ENCODE measurements around the gene DPPA3. TPM values are rescaled to one million over a fixed set of nuclear protein-coding genes. Genes with fewer than 3 reads are reported as not detected.

The DPPA3 gene
- total and polyA plus RNA-seq, 4 donors = not detected

- H3K4me3 ChIP-seq (ENCODE audit: low read depth, low read length) = no peak overlapping the region
- no peak overlapping the region for H3K27ac ChIP-seq (ENCODE audit: low read depth, low read length)
- 86% methylated on average over 6 of the region's 6 CpGs for WGBS (ENCODE audit: insufficient coverage)
- DNase-seq (ENCODE audit: low read depth in 4 of 6, low spot score in 6 of 6) = no peak
- no peaks in the 10 kb centered on the region for H3K36me3 ChIP-seq (ENCODE audit: control insufficient read depth, insufficient read depth, low read length)
- no peaks in the 10 kb centered on the region for H3K9me3 ChIP-seq (ENCODE audit: control insufficient read depth, insufficient read depth, low read length)
- peaks cover 7% of the 10 kb centered on the region for H3K4me1 ChIP-seq (ENCODE audit: control insufficient read depth, insufficient read depth, low read length)
- H3K27me3 ChIP-seq (ENCODE audit: control insufficient read depth, insufficient read depth, low read length) = no peaks in the 10 kb centered on the region
Measured at GRCh38 chr12:7693793-7694192, 17.4 kb upstream of the DPPA3 start.

GRCh38 chr12:7694556-7695236 is 16.5 kb upstream of the DPPA3 start:
- Histone ChIP-seq H3K27me3 (ENCODE audit: control insufficient read depth, insufficient read depth, low read length) (no peaks in the 10 kb centered on the region), H3K4me1 (ENCODE audit: control insufficient read depth, insufficient read depth, low read length) (peaks cover 7% of the 10 kb centered on the region), H3K27ac (ENCODE audit: low read depth, low read length) (no peak overlapping the region), H3K4me3 (ENCODE audit: low read depth, low read length) (no peak overlapping the region), H3K36me3 (ENCODE audit: control insufficient read depth, insufficient read depth, low read length) (no peaks in the 10 kb centered on the region), H3K9me3 (ENCODE audit: control insufficient read depth, insufficient read depth, low read length) (no peaks in the 10 kb centered on the region)
- DNase-seq (ENCODE audit: low read depth in 4 of 6, low spot score in 6 of 6) = no peak
- 100% methylated on average over 1 of the region's 3 CpGs for WGBS (ENCODE audit: insufficient coverage)

DNA sequence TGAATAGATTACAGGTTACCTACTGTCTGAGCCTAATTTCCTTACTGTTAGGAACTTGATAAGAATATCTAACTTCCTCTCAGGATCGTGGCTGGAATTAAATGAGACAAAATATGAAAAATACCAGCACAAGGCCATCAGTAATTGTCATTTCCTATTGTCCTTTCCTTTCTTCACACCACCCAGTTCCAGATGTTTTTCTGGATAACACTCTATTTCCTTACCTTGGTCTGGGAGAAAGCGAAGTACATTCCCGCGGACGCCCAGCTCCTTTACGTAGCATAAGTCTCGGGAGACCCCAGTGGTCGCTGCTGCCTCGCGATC is 16.0 kb upstream of the DPPA3 start:
- Histone ChIP-seq H3K27ac (ENCODE audit: low read depth, low read length) (no peak overlapping the region), H3K4me1 (ENCODE audit: control insufficient read depth, insufficient read depth, low read length) (peaks cover 7% of the 10 kb centered on the region), H3K36me3 (ENCODE audit: control insufficient read depth, insufficient read depth, low read length) (no peaks in the 10 kb centered on the region), H3K9me3 (ENCODE audit: control insufficient read depth, insufficient read depth, low read length) (no peaks in the 10 kb centered on the region), H3K27me3 (ENCODE audit: control insufficient read depth, insufficient read depth, low read length) (no peaks in the 10 kb centered on the region), H3K4me3 (ENCODE audit: low read depth, low read length) (no peak overlapping the region)
- DNase-seq (ENCODE audit: low read depth in 4 of 6, low spot score in 6 of 6) = no peak
- WGBS (ENCODE audit: insufficient coverage) = 70% methylated on average over 5 of the region's 10 CpGs

- no peak within 1 kb of the TSS for H3K27ac ChIP-seq (ENCODE audit: low read depth, low read length)
- H3K4me3 ChIP-seq (ENCODE audit: low read depth, low read length) = no peak within 1 kb of the TSS
- H3K4me1 ChIP-seq (ENCODE audit: control insufficient read depth, insufficient read depth, low read length) = peaks cover 7% of the 10 kb centered on the region
- H3K36me3 ChIP-seq (ENCODE audit: control insufficient read depth, insufficient read depth, low read length) = no peaks in the 10 kb centered on the region
- no peaks in the 10 kb centered on the region for H3K9me3 ChIP-seq (ENCODE audit: control insufficient read depth, insufficient read depth, low read length)
- DNase-seq (ENCODE audit: low read depth in 4 of 6, low spot score in 6 of 6) = peak in 3 of 6 donors; percentile 26 to 70 (median 62)
- WGBS (ENCODE audit: insufficient coverage) = 24% methylated on average over 3 of the region's 7 CpGs
- H3K27me3 ChIP-seq (ENCODE audit: control insufficient read depth, insufficient read depth, low read length) = no peaks in the 10 kb centered on the region
Measured at GRCh38 chr12:7695566-7696197, 15.6 kb upstream of the DPPA3 start, which contains the start of gene GDF3. TSS of gene GDF3 (minus strand) at chr12:7695775. CDS start at chr12:7695728, 47 bp downstream.

- no peaks in the 10 kb centered on the region for H3K27me3 ChIP-seq (ENCODE audit: control insufficient read depth, insufficient read depth, low read length)
- H3K4me1 ChIP-seq (ENCODE audit: control insufficient read depth, insufficient read depth, low read length) = no peaks in the 10 kb centered on the region
- H3K36me3 ChIP-seq (ENCODE audit: control insufficient read depth, insufficient read depth, low read length) = no peaks in the 10 kb centered on the region
- H3K9me3 ChIP-seq (ENCODE audit: control insufficient read depth, insufficient read depth, low read length) = no peaks in the 10 kb centered on the region
- H3K4me3 ChIP-seq (ENCODE audit: low read depth, low read length) = no peak overlapping the region
- 89% methylated on average over 29 of the region's 29 CpGs for WGBS (ENCODE audit: insufficient coverage)
- DNase-seq (ENCODE audit: low read depth in 4 of 6, low spot score in 6 of 6) = no peak
- H3K27ac ChIP-seq (ENCODE audit: low read depth, low read length) = no peak overlapping the region
Measured at GRCh38 chr12:7705846-7706245, 5.4 kb upstream of the DPPA3 start.

DNA sequence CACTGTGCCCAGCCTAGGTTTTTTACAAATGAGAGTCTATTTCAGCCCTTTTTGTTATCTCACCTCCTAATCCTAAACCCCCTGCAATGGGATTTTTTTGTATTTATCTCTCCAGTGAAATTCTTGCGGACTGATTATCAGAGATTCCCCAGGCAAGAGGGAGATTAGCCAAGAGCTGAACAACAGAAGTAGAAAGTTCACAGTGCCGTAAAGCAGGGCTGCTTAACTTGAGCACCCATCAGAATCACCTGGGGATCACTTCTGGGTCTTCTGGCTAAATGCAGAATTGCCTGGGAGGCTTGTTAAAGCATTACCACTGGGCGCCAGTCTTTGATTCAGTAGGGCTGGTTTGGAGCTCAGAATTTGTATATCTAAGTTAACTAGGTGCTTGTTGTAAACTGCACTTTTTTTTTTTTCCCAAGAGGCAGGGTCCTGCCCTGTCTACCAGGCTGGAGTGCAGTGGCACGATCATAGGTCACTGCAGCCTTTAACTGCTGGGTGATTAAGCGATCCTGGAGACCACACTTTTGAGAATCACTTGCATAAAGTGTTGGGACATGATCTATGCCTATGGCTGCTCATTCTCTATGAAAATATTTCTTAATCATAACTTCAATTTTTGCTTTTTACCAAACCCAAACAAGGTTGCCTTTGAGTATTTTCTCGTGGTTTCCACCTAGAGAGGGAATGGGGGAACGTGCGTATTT is 1.1 kb upstream of the DPPA3 start:
- 77% methylated on average over 7 of the region's 8 CpGs for WGBS (ENCODE audit: insufficient coverage)
- Histone ChIP-seq H3K9me3 (ENCODE audit: control insufficient read depth, insufficient read depth, low read length) (no peaks in the 10 kb centered on the region), H3K36me3 (ENCODE audit: control insufficient read depth, insufficient read depth, low read length) (no peaks in the 10 kb centered on the region), H3K4me1 (ENCODE audit: control insufficient read depth, insufficient read depth, low read length) (no peaks in the 10 kb centered on the region), H3K4me3 (ENCODE audit: low read depth, low read length) (no peak overlapping the region), H3K27ac (ENCODE audit: low read depth, low read length) (no peak overlapping the region), H3K27me3 (ENCODE audit: control insufficient read depth, insufficient read depth, low read length) (no peaks in the 10 kb centered on the region)
- DNase-seq (ENCODE audit: low read depth in 4 of 6, low spot score in 6 of 6) = no peak

DNA sequence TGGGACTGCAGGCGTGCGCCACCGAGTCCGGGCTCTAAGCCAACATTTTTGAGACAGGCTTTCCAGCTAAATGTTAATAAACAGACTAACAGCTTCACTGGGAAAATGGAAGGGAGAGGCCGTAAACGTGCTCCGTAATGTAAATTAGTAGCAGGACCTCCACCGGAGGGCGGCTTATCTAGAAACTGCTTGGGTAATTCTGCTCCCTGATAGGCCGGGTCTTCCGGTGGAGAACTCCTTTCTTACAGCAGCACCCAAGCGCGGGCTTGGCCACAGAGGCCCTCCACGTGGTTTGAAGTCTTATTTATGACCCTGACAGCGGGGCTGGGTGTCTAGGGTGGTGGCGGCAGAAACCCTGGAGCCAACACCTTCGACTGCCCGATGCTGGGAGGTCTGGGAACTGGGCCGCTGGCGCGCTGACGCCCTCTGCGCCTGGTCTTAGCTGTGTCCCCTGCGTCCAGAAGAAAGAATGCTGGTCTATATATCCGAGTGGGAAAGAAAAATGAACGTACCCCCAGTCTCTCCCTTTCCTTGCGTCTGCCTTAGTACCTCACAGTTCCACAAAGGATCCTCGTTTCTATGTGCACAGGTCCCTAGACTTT is 1.7 kb downstream of the DPPA3 start:
- no peaks in the 10 kb centered on the region for H3K36me3 ChIP-seq (ENCODE audit: control insufficient read depth, insufficient read depth, low read length)
- WGBS (ENCODE audit: insufficient coverage) = 91% methylated on average over 20 of the region's 28 CpGs
- no peak overlapping the region for H3K4me3 ChIP-seq (ENCODE audit: low read depth, low read length)
- H3K27me3 ChIP-seq (ENCODE audit: control insufficient read depth, insufficient read depth, low read length) = no peaks in the 10 kb centered on the region
- H3K27ac ChIP-seq (ENCODE audit: low read depth, low read length) = no peak overlapping the region
- no peak for DNase-seq (ENCODE audit: low read depth in 4 of 6, low spot score in 6 of 6)
- H3K4me1 ChIP-seq (ENCODE audit: control insufficient read depth, insufficient read depth, low read length) = no peaks in the 10 kb centered on the region
- H3K9me3 ChIP-seq (ENCODE audit: control insufficient read depth, insufficient read depth, low read length) = no peaks in the 10 kb centered on the region

- 0% methylated on average over 2 of the region's 5 CpGs for WGBS (ENCODE audit: insufficient coverage)
- no peaks in the 10 kb centered on the region for H3K4me1 ChIP-seq (ENCODE audit: control insufficient read depth, insufficient read depth, low read length)
- H3K36me3 ChIP-seq (ENCODE audit: control insufficient read depth, insufficient read depth, low read length) = no peaks in the 10 kb centered on the region
- no peak overlapping the region for H3K27ac ChIP-seq (ENCODE audit: low read depth, low read length)
- H3K4me3 ChIP-seq (ENCODE audit: low read depth, low read length) = no peak overlapping the region
- DNase-seq (ENCODE audit: low read depth in 4 of 6, low spot score in 6 of 6) = peak in 2 of 6 donors; percentile 5 to 47
- H3K9me3 ChIP-seq (ENCODE audit: control insufficient read depth, insufficient read depth, low read length) = no peaks in the 10 kb centered on the region
- no peaks in the 10 kb centered on the region for H3K27me3 ChIP-seq (ENCODE audit: control insufficient read depth, insufficient read depth, low read length)
Measured at GRCh38 chr12:7716381-7716780, 5.1 kb downstream of the DPPA3 start.

- H3K4me3 ChIP-seq (ENCODE audit: low read depth, low read length) = no peak overlapping the region
- no peaks in the 10 kb centered on the region for H3K9me3 ChIP-seq (ENCODE audit: control insufficient read depth, insufficient read depth, low read length)
- no peaks in the 10 kb centered on the region for H3K4me1 ChIP-seq (ENCODE audit: control insufficient read depth, insufficient read depth, low read length)
- H3K36me3 ChIP-seq (ENCODE audit: control insufficient read depth, insufficient read depth, low read length) = no peaks in the 10 kb centered on the region
- no peak overlapping the region for H3K27ac ChIP-seq (ENCODE audit: low read depth, low read length)
- H3K27me3 ChIP-seq (ENCODE audit: control insufficient read depth, insufficient read depth, low read length) = no peaks in the 10 kb centered on the region
- DNase-seq (ENCODE audit: low read depth in 4 of 6, low spot score in 6 of 6) = no peak
- 51% methylated on average over 4 of the region's 15 CpGs for WGBS (ENCODE audit: insufficient coverage)
Measured at GRCh38 chr12:7719946-7720730, 8.9 kb downstream of the DPPA3 start.
